Neural cell (in vitro differentiated cells): ENCODE measurements around the gene ASB10.

Experiments used
- EP300 ChIP-seq: fragments of 450-650 bp; conservative IDR thresholded peaks from 2 replicates; pipeline ENCODE4 v1.6.1; 2014; ENCODE audit warnings: antibody characterized with exemption, mild to moderate bottlenecking, moderate library complexity; ENCODE audit not compliant: poor library complexity, severe bottlenecking
- EZH2 ChIP-seq: fragments of 200-600, 300-800 bp; shearing (Covaris generic), sonication (generic); IDR thresholded peaks from 2 replicates; pipeline ENCODE4 v1.6.1; 2014; ENCODE audit warnings: antibody characterized with exemption, low read length, borderline replicate concordance, mild to moderate bottlenecking; ENCODE audit not compliant: insufficient read depth, poor library complexity, severe bottlenecking
- POLR2AphosphoS5 ChIP-seq: IDR thresholded peaks from 2 replicates; pipeline ENCODE4 v1.6.1; 2012
- RAD21 ChIP-seq: fragments of 450-650 bp; conservative IDR thresholded peaks from 2 replicates; pipeline ENCODE4 v1.6.1; 2014; ENCODE audit warnings: antibody characterized with exemption, mild to moderate bottlenecking, moderate library complexity
- SMC3 ChIP-seq: fragments of 450-650 bp; conservative IDR thresholded peaks from 2 replicates; pipeline ENCODE4 v1.6.1; 2014; ENCODE audit warnings: antibody characterized with exemption, mild to moderate bottlenecking, moderate library complexity; ENCODE audit not compliant: poor library complexity
- TAF1 ChIP-seq: IDR thresholded peaks from 2 replicates; pipeline ENCODE4 v1.6.1; 2012; ENCODE audit warnings: low read depth
- TF ChIP-seq, protein P1 (sequence below): fragments of 450-650 bp; IDR thresholded peaks from 2 replicates; pipeline ENCODE4 v1.5.1; 2014; ENCODE audit warnings: antibody characterized with exemption, mild to moderate bottlenecking, moderate library complexity; ENCODE audit not compliant: poor library complexity, severe bottlenecking
- TF ChIP-seq, protein P2 (sequence below): IDR thresholded peaks from 2 replicates; pipeline ENCODE4 v1.6.1; 2012; ENCODE audit warnings: borderline replicate concordance

GRCh38 chr7:151137791-151138152 is 49.3 kb downstream of the ASB10 start:
- TF ChIP-seq, protein P1, sequence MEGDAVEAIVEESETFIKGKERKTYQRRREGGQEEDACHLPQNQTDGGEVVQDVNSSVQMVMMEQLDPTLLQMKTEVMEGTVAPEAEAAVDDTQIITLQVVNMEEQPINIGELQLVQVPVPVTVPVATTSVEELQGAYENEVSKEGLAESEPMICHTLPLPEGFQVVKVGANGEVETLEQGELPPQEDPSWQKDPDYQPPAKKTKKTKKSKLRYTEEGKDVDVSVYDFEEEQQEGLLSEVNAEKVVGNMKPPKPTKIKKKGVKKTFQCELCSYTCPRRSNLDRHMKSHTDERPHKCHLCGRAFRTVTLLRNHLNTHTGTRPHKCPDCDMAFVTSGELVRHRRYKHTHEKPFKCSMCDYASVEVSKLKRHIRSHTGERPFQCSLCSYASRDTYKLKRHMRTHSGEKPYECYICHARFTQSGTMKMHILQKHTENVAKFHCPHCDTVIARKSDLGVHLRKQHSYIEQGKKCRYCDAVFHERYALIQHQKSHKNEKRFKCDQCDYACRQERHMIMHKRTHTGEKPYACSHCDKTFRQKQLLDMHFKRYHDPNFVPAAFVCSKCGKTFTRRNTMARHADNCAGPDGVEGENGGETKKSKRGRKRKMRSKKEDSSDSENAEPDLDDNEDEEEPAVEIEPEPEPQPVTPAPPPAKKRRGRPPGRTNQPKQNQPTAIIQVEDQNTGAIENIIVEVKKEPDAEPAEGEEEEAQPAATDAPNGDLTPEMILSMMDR: no peak
- TF ChIP-seq EP300 (no peak), SMC3 (no peak), TAF1 (no peak), POLR2AphosphoS5 (no peak), EZH2 (no peak), RAD21 (no peak)
- TF ChIP-seq, protein P2, sequence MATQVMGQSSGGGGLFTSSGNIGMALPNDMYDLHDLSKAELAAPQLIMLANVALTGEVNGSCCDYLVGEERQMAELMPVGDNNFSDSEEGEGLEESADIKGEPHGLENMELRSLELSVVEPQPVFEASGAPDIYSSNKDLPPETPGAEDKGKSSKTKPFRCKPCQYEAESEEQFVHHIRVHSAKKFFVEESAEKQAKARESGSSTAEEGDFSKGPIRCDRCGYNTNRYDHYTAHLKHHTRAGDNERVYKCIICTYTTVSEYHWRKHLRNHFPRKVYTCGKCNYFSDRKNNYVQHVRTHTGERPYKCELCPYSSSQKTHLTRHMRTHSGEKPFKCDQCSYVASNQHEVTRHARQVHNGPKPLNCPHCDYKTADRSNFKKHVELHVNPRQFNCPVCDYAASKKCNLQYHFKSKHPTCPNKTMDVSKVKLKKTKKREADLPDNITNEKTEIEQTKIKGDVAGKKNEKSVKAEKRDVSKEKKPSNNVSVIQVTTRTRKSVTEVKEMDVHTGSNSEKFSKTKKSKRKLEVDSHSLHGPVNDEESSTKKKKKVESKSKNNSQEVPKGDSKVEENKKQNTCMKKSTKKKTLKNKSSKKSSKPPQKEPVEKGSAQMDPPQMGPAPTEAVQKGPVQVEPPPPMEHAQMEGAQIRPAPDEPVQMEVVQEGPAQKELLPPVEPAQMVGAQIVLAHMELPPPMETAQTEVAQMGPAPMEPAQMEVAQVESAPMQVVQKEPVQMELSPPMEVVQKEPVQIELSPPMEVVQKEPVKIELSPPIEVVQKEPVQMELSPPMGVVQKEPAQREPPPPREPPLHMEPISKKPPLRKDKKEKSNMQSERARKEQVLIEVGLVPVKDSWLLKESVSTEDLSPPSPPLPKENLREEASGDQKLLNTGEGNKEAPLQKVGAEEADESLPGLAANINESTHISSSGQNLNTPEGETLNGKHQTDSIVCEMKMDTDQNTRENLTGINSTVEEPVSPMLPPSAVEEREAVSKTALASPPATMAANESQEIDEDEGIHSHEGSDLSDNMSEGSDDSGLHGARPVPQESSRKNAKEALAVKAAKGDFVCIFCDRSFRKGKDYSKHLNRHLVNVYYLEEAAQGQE: no peak
